Activated CD4-positive, alpha-beta T cell treated with anti-CD3 and anti-CD28 coated beads for 36 hours (primary cell): ENCODE data around the gene NTF3. TPM values are rescaled to one million over a fixed set of nuclear protein-coding genes. Genes with fewer than 3 reads are reported as not detected.

ENCODE experiments used
- ATAC-seq: fragments of 200-7000 bp; cut with Tn5 transposase; one replicate; pipeline ENCODE4 v1.10.0; 2021; ENCODE audit warnings: mild to moderate bottlenecking, moderate library complexity
- CTCF ChIA-PET: fragments of 350-600 bp; sonication (Branson Sonifier 250); formaldehyde crosslinking; loops from one replicate; lab custom pipeline; 2021; ENCODE audit warnings: antibody characterized with exemption; lab: Charles Lee
- POLR2A ChIA-PET: fragments of 350-600 bp; sonication (Branson Sonifier 250); formaldehyde crosslinking; loops from one replicate; lab custom pipeline; 2021; ENCODE audit warnings: antibody characterized with exemption, inconsistent platforms; lab: Charles Lee
- DNase-seq: peaks from one replicate; pipeline ENCODE4 v3.0.0-alpha.2; 2020
- H3K27ac Mint-ChIP-seq: one replicate; pipeline ENCODE4 v1.8.0; 2021; ENCODE audit warnings: mixed read lengths
- H3K27me3 Mint-ChIP-seq: one replicate; pipeline ENCODE4 v1.8.0; 2021; ENCODE audit warnings: mixed read lengths
- H3K36me3 Mint-ChIP-seq: one replicate; pipeline ENCODE4 v1.8.0; 2021; ENCODE audit warnings: low read depth, mixed read lengths
- H3K4me1 Mint-ChIP-seq: one replicate; pipeline ENCODE4 v1.8.0; 2021; ENCODE audit warnings: mixed read lengths
- H3K4me3 Mint-ChIP-seq: one replicate; pipeline ENCODE4 v1.8.0; 2021; ENCODE audit warnings: mild to moderate bottlenecking, moderate library complexity, mixed read lengths
- H3K9me3 Mint-ChIP-seq: one replicate; pipeline ENCODE4 v1.8.0; 2021; ENCODE audit warnings: low read depth, mixed read lengths
- intact Hi-C, 2 experiments: fragments of 100-400 bp; cut with DNase I in 1 of 2; cut with micrococcal nuclease in 1 of 2; formaldehyde crosslinking; loops; one replicate each; pipeline versions ENCODE4 v1.14.2 to v1.15.1; 2022 to 2024; cut with DNase I, micrococcal nuclease
- total RNA-seq, 2 experiments: library from RNA; stranded (reverse); gene quantifications; one replicate each; pipeline ENCODE4 v1.2.3, GENCODE V29; 2021

NTF3 gene
- total RNA-seq, result not detected

DNA sequence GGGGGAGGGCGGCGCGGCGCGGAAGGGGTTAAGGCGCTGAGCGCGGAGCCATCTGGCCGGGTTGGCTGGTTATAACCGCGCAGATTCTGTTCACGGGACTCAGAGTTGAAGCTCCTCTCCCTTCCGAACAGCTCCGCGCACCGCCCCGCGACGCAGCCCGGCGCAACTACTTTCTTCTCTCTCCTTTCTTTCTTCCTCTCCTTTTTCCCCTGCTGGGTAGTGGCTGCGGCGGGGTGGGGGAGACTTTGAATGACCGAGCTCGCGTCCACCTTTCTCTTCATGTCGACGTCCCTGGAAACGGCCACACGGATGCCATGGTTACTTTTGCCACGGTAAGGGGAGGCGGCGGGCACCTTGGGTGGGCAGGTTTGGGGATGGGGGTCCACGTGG lies at the start of gene NTF3:
NTF3 (plus strand) TSS at position 98 of the 390 bp plus-strand sequence; CDS start at position 315, 217 bp downstream.
- peaks cover 38% of the 10 kb centered on the region for H3K27me3 Mint-ChIP-seq

DNA sequence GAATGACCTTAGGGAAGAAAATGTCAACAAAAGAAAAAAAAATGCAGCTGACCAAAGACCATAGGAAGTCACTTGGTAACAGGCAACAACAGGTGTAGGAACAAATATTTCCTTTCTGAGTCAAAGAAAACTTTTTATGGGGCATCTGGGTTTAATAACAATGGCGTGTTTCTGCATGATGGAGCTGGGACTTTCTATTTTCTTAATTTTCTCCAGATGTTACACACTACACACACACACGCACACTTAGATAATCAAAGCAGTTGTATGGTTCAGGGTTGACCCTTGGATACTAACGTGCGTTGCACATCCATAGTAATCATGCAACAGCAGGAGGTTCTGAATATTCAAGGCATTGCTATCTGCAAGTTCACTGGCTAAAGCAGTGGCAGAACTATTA lies 47.9 kb upstream of the NTF3 start:
- Mint-ChIP-seq H3K27ac (no peak overlapping the region), H3K9me3 (no peaks in the 10 kb centered on the region), H3K36me3 (no peaks in the 10 kb centered on the region), H3K4me1 (no peaks in the 10 kb centered on the region), H3K27me3 (no peaks in the 10 kb centered on the region), H3K4me3 (no peak overlapping the region)
- no peak for ATAC-seq
- intact Hi-C loops, result no loop called here
- CTCF ChIA-PET, result no interaction called here
- POLR2A ChIA-PET, result no interaction called here
- DNase-seq, result no peak

More for the DNA sequence above, at the start of gene NTF3:
- ATAC-seq, result peak; percentile 36
- H3K4me1 Mint-ChIP-seq, result peaks cover 14% of the 10 kb centered on the region
- no peaks in the 10 kb centered on the region for H3K9me3 Mint-ChIP-seq
- DNase-seq, result peak; percentile 30
- peak within 1 kb of the TSS; percentile 27 for H3K4me3 Mint-ChIP-seq
- ChIA-PET POLR2A (no interaction called here), CTCF (no interaction called here)
- H3K36me3 Mint-ChIP-seq, result no peaks in the 10 kb centered on the region
- intact Hi-C loops, result no loop called here
- no peak within 1 kb of the TSS for H3K27ac Mint-ChIP-seq

DNA sequence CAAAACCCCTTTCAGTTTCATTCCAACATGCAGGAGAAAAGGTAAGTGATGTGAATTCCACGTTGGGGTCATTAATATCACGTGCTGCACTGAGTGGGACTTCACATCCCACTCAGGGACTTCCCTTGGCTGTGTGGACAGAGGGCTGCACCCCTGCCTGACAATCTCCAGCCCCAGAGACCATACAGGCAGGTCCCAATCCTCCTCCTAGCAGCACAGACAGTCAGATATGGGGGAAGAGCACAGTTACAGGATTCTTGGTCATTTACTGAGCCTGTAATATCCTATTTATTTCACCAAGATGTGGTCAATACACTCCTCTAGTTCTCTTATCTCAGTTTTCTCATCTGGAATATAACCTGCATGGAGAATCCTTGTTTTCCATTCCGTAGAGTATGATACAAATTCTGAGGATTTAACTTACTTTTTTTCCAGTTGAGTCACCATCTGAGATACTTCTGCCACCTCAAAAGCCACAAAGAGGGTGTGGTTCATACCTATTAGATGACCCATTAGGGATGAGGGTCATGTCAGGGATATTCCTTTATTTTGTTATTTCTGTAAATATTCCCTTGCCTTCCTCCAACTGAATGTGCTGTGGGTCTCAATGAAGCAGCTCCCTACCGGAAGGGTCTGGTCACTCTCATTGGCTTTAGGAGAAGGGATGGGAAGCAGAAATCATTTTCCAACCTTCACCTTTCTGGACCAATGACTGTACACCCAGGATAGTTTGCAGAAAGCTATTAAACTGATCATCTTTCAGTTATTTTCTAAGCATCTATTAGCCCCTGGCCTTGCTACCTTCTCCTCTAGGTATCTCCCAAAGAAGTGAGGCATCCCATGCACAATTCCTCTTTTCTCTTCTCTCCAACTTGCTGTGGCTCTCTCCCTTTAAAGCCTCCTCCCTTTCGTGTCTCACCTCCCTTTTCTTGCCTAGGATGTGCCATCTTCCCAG lies 43.0 kb upstream of the NTF3 start:
- Mint-ChIP-seq H3K9me3 (no peaks in the 10 kb centered on the region), H3K36me3 (no peaks in the 10 kb centered on the region), H3K4me3 (no peak overlapping the region), H3K27ac (no peak overlapping the region), H3K4me1 (no peaks in the 10 kb centered on the region), H3K27me3 (peaks cover 7% of the 10 kb centered on the region)
- no peak for DNase-seq
- ATAC-seq, result no peak
- intact Hi-C loops, result no loop called here
- ChIA-PET CTCF (no interaction called here), POLR2A (no interaction called here)

DNA sequence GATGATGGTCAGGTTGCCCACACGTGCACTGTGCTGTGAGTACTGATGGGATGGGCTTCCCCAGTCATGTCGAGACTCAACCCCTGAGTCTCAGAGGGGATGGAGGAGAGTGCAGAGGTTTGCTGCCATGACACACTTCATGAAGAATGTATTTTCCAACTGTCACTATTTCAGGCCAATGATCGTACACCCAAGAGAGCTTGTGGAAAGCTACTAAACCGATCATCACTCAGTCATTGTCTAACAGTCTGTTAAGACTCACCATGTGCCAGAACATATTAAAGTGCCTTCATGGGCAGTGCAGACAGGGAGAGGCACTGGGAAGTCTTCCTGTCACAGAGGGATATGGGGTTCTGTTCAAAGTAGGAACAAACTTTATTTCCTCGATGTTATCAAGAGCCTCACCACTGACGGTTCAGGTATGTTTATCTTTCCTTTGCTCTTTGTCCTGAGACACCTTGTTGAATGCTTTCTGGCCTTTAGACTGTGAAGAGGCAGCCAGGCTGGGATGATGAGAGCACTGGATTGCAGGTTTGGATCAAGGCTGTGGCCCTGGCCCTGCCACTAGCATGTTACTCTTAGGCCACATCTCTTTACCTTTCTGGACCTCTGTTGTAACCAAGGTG lies 41.6 kb upstream of the NTF3 start:
- Mint-ChIP-seq H3K36me3 (no peaks in the 10 kb centered on the region), H3K4me1 (no peaks in the 10 kb centered on the region), H3K4me3 (no peak overlapping the region), H3K27ac (no peak overlapping the region), H3K9me3 (no peaks in the 10 kb centered on the region), H3K27me3 (peaks cover 12% of the 10 kb centered on the region)
- DNase-seq (no peak), ATAC-seq (no peak)
- ChIA-PET POLR2A (no interaction called here), CTCF (interaction anchor here (0.6 kb wide), 1 partner anchor 260 kb away, joined by 4 read pairs; no protein-coding TSS in a partner anchor)
- intact Hi-C loops, result no loop called here

DNA sequence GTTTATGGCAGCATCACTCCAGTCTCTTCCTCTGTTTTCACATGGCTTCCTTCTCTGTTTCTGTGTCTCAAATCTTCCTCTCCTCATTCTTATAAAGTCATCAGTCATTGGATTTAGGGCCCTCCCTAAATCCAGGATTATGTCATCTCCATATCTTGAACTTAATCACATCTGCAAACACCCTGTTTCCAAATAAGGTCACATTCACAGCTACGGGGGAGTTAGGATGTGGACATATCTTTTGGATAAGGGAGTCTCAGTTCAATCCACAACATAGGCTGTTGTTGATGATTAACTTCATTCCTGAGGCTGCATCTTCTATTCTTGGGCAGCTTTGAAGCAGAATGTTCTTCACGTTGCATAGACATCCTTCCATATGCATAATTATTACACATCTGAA lies 40.3 kb upstream of the NTF3 start:
- Mint-ChIP-seq H3K27ac (no peak overlapping the region), H3K36me3 (no peaks in the 10 kb centered on the region), H3K4me1 (no peaks in the 10 kb centered on the region), H3K4me3 (no peak overlapping the region), H3K9me3 (no peaks in the 10 kb centered on the region), H3K27me3 (peaks cover 12% of the 10 kb centered on the region)
- POLR2A ChIA-PET, result no interaction called here
- DNase-seq, result no peak
- intact Hi-C loops, result no loop called here
- CTCF ChIA-PET, result no interaction called here
- no peak for ATAC-seq

DNA sequence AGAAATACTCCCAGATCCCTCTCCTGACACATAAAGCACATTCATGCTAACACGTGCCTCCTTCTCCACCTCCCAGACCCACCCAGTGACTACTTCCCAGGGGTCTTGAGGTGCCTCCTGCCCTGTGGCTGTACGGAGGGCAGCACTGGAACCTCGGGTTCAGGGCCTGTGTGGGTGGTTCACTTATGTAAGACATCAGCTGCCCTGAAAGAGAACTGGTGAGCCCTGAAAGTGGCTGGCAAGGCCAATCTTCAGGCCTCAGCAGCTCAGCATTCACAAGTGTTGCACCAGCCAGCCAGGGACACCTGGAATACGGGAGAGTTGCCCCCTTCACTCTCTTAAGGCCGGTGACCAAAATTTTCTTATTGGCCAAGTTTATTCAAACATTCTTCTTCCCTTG lies 38.9 kb upstream of the NTF3 start:
- intact Hi-C loops, result no loop called here
- Mint-ChIP-seq H3K27me3 (peaks cover 12% of the 10 kb centered on the region), H3K4me3 (no peak overlapping the region), H3K36me3 (no peaks in the 10 kb centered on the region), H3K9me3 (no peaks in the 10 kb centered on the region), H3K27ac (no peak overlapping the region), H3K4me1 (no peaks in the 10 kb centered on the region)
- ChIA-PET POLR2A (interaction anchor here (0.6 kb wide), 1 partner anchor 500 kb away, joined by 3 read pairs; no protein-coding TSS in a partner anchor), CTCF (no interaction called here)
- ATAC-seq (no peak), DNase-seq (no peak)

DNA sequence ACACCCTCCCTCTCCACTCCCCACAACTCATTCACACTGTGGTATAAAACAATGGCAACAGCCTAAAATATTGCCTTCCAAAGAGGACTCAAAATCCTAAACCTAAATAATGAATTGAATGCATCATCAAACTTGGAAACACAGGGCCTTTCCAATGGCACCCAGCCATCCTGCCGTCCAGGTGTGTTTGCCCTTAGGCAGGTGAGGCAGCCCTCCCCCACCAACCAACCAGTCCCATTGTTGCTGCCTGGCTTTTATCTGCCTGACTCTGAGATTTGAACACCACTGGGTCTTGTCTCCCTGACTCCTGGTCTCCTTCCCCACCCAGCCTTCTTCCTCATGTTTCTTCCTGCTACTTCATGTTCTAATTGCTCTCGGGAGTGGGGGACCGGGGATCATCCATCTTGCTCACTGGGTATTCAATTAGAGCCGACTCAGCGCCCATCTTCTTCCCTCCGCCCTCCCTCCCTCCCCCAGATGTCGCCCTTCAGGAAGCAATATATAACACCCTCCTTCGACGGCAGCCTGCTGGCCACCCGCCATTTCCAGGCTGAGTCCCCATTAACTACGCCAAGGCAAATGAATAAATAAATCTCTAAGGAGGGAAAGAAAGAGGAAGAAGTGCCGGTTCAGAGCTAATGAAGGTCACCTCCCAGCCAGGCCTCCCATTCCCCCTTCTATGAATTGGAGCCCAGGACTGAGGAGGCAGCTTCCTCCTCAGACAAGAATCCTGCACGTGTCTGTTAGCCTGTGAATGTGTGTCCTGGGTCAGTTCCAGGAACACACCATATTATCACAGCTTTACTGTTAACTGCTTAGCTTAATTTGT lies 36.3 kb upstream of the NTF3 start:
- DNase-seq (no peak), ATAC-seq (no peak)
- H3K27me3 Mint-ChIP-seq, result peaks cover 13% of the 10 kb centered on the region
- H3K9me3 Mint-ChIP-seq, result no peaks in the 10 kb centered on the region
- no peak overlapping the region for H3K27ac Mint-ChIP-seq
- no peak overlapping the region for H3K4me3 Mint-ChIP-seq
- POLR2A ChIA-PET, result no interaction called here
- intact Hi-C loops, result no loop called here
- H3K36me3 Mint-ChIP-seq, result no peaks in the 10 kb centered on the region
- H3K4me1 Mint-ChIP-seq, result no peaks in the 10 kb centered on the region
- CTCF ChIA-PET, result no interaction called here

DNA sequence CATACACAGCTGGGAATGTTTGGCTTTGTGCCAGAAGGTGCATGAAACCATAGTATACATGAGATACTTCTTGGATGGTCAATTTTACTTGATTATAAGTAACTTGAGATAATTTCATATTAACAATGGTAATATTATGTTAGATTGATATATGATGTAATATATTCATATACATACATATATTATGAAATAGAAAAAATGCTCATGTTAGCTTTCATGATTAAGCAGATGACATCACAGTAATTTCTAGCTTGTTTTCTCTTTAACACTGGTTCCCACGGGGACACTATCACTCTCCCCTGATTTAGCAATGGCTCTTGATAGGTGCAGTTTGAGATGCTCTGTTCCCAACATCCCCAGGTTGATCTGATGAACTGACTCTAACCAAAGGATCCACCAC lies 35.4 kb upstream of the NTF3 start:
- Mint-ChIP-seq H3K36me3 (no peaks in the 10 kb centered on the region), H3K9me3 (no peaks in the 10 kb centered on the region), H3K4me3 (no peak overlapping the region), H3K27me3 (peaks cover 13% of the 10 kb centered on the region), H3K27ac (no peak overlapping the region), H3K4me1 (no peaks in the 10 kb centered on the region)
- no peak for DNase-seq
- ChIA-PET CTCF (no interaction called here), POLR2A (no interaction called here)
- intact Hi-C loops, result no loop called here
- no peak for ATAC-seq

- CTCF ChIA-PET, result no interaction called here
- H3K27me3 Mint-ChIP-seq, result peaks cover 19% of the 10 kb centered on the region
Measured at GRCh38 chr12:5399266-5399665, 32.6 kb upstream of the NTF3 start.

GRCh38 chr12:5402009-5402935 lies 29.6 kb upstream of the NTF3 start:
- H3K27me3 Mint-ChIP-seq, result peaks cover 16% of the 10 kb centered on the region
- DNase-seq, result no peak
- POLR2A ChIA-PET, result no interaction called here
- H3K27ac Mint-ChIP-seq, result no peak overlapping the region
- CTCF ChIA-PET, result no interaction called here
- intact Hi-C loops, result no loop called here
- H3K4me3 Mint-ChIP-seq, result no peak overlapping the region
- ATAC-seq, result no peak
- no peaks in the 10 kb centered on the region for H3K4me1 Mint-ChIP-seq
- no peaks in the 10 kb centered on the region for H3K36me3 Mint-ChIP-seq
- H3K9me3 Mint-ChIP-seq, result no peaks in the 10 kb centered on the region

More at GRCh38 chr12:5399266-5399665, 32.6 kb upstream of the NTF3 start:
- POLR2A ChIA-PET, result no interaction called here
- intact Hi-C loops, result no loop called here
- no peak for DNase-seq
- Mint-ChIP-seq H3K36me3 (no peaks in the 10 kb centered on the region), H3K27ac (no peak overlapping the region), H3K9me3 (no peaks in the 10 kb centered on the region), H3K4me1 (no peaks in the 10 kb centered on the region), H3K4me3 (no peak overlapping the region)
- ATAC-seq, result no peak

DNA sequence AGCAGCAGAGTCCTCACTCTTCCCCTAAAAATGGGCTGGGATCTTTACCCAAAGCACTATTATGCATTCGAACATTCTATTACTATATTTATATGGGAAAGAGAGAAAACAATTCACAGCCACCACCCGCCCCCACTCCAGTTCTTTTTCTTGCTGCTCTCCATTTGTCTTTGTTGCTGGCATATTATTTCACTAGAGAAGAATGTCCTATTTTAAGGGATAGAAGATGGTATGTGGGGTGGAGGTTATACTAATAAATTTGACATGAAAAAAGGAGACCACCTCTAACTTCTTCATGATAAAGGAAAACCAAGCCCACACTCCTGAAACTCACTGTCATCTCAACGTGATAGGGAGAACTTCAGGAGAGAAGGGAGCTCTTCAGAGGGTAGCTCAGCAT lies 28.5 kb upstream of the NTF3 start:
- H3K4me1 Mint-ChIP-seq, result no peaks in the 10 kb centered on the region
- H3K27ac Mint-ChIP-seq, result no peak overlapping the region
- no peaks in the 10 kb centered on the region for H3K36me3 Mint-ChIP-seq
- ChIA-PET POLR2A (no interaction called here), CTCF (no interaction called here)
- H3K9me3 Mint-ChIP-seq, result no peaks in the 10 kb centered on the region
- DNase-seq (no peak), ATAC-seq (no peak)
- peaks cover 16% of the 10 kb centered on the region for H3K27me3 Mint-ChIP-seq
- H3K4me3 Mint-ChIP-seq, result no peak overlapping the region
- intact Hi-C loops, result no loop called here
